HFF-Myc (cell line): ENCODE data around the gene KCNQ1.

Experiments used
- DNase-seq: peaks from one replicate; pipeline ENCODE4 v3.0.0-alpha.2; 2011; ENCODE audit warnings: low read depth; ENCODE audit errors: extremely low read depth
- H3K4me3 ChIP-seq: replicated peaks from 2 replicates; pipeline ENCODE4 v1.5.1; 2011; ENCODE audit warnings: low read depth, mild to moderate bottlenecking, control low read depth, low read length
- TF ChIP-seq, protein P1 (sequence below): IDR thresholded peaks from 2 replicates; pipeline ENCODE4 v1.5.1; 2012; ENCODE audit warnings: mild to moderate bottlenecking, low read depth, low read length, control low read depth; ENCODE audit errors: missing control alignments

The KCNQ1 gene

GRCh38 chr11:2799881-2800654 is 355.3 kb downstream of the KCNQ1 start:
- H3K4me3 ChIP-seq: no peak overlapping the region
- no peak for DNase-seq
- TF ChIP-seq, protein P1, sequence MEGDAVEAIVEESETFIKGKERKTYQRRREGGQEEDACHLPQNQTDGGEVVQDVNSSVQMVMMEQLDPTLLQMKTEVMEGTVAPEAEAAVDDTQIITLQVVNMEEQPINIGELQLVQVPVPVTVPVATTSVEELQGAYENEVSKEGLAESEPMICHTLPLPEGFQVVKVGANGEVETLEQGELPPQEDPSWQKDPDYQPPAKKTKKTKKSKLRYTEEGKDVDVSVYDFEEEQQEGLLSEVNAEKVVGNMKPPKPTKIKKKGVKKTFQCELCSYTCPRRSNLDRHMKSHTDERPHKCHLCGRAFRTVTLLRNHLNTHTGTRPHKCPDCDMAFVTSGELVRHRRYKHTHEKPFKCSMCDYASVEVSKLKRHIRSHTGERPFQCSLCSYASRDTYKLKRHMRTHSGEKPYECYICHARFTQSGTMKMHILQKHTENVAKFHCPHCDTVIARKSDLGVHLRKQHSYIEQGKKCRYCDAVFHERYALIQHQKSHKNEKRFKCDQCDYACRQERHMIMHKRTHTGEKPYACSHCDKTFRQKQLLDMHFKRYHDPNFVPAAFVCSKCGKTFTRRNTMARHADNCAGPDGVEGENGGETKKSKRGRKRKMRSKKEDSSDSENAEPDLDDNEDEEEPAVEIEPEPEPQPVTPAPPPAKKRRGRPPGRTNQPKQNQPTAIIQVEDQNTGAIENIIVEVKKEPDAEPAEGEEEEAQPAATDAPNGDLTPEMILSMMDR: no peak

DNA sequence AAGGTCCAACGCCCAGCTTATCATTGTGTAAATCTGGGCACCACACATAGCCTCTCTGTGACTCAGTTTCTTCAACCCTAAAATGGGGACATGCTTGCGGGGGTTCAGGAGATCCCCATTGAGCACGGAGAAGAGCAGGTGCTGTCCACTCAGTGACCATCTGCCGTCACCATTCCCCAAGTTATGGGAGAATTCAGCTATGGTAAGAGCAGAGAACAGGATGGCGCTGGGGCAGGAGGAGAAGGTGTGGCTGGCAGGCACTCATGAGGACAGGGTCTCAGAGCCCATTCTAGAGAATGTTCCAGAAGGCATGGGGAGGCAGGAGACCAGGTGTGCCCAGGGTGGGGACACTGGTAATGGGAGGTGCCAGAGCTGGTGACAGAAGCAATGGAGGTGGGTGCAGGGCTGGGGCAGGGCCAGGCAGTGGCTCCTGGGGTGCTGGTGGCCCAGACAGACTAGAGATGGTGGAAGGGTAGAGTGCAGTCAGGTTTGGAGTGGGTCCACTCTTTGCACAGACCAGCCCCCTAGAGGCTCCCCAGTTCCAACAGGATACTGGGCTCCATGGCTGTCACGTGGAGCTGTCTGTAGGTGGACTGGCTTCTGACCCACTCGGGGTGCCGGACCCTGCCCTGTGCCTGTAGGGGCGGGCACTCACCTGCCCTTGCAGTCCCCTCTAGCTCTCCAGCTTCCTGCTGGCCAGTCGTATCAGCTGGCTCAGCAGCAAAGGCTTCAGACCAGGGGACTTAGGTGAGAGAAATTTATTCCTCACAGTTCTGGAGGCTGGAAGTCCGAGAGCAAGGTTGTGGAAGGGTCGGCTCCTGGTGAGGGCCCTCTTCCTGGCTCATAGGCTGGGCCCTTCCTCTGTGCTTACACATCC is 356.1 kb downstream of the KCNQ1 start:
- TF ChIP-seq, protein P1: no peak
- no peak for DNase-seq
- H3K4me3 ChIP-seq: no peak overlapping the region

GRCh38 chr11:2801711-2802388 is 357.0 kb downstream of the KCNQ1 start:
- no peak overlapping the region for H3K4me3 ChIP-seq
- DNase-seq: no peak
- TF ChIP-seq, protein P1: no peak

GRCh38 chr11:2802389-2803185 is 357.8 kb downstream of the KCNQ1 start:
- TF ChIP-seq, protein P1: no peak
- H3K4me3 ChIP-seq: no peak overlapping the region
- no peak for DNase-seq

- DNase-seq: no peak
- TF ChIP-seq, protein P1: no peak
- H3K4me3 ChIP-seq: no peak overlapping the region
These were observed 358.6 kb downstream of the KCNQ1 start for GRCh38 chr11:2803186-2804091.
